HepG2 (cell line): ENCODE data around the gene ANKRD2. TPM values are rescaled to one million over a fixed set of nuclear protein-coding genes. Genes with fewer than 3 reads are reported as not detected.
A peak's percentile ranks its signal among the peaks of the same experiment; 100 is the strongest.

Experiments
- ETV5 ChIP-seq: IDR thresholded peaks from 2 replicates; pipeline ENCODE4 v1.6.1; 2018; ENCODE audit warnings: missing biosample characterization, missing genetic modification reagents, inconsistent platforms, borderline replicate concordance
- FOXK1 ChIP-seq: sonication (generic); formaldehyde crosslinking; IDR thresholded peaks from 2 replicates; pipeline ENCODE4 v1.4.0; 2020; ENCODE audit warnings: low read depth, missing genetic modification reagents, borderline replicate concordance
- JUND ChIP-seq: sonication (generic); formaldehyde crosslinking; IDR thresholded peaks from 2 replicates; pipeline ENCODE4 v1.8.0; 2022; ENCODE audit warnings: mild to moderate bottlenecking, missing genetic modification reagents
- MTERF4 ChIP-seq: sonication (generic); formaldehyde crosslinking; IDR thresholded peaks from 2 replicates; pipeline ENCODE4 v1.8.0; 2023; ENCODE audit warnings: mild to moderate bottlenecking, missing genetic modification reagents
- NR2F2 ChIP-seq: IDR thresholded peaks from 2 replicates; pipeline ENCODE4 v1.6.1; 2012; ENCODE audit warnings: low read depth, inconsistent platforms, borderline replicate concordance
- POLR2A ChIP-seq, 2 experiments: IDR thresholded peaks; 2 replicates each; pipeline ENCODE4 v1.6.1; 2011; ENCODE audit warnings: low read depth in 2 of 2, low read length in 2 of 2, mild to moderate bottlenecking in 1 of 2, moderate library complexity in 1 of 2; ENCODE audit not compliant: insufficient read depth in 1 of 2
- ZBTB1 ChIP-seq: sonication (generic); formaldehyde crosslinking; IDR thresholded peaks from 2 replicates; pipeline ENCODE4 v1.4.0; 2020; ENCODE audit warnings: missing genetic modification reagents, borderline replicate concordance
- ZHX1 ChIP-seq: sonication (generic); formaldehyde crosslinking; IDR thresholded peaks from 2 replicates; pipeline ENCODE4 v1.8.1; 2022; ENCODE audit warnings: low read depth, mild to moderate bottlenecking, missing genetic modification reagents
- ZNF20 ChIP-seq: sonication (generic); formaldehyde crosslinking; IDR thresholded peaks from 2 replicates; pipeline ENCODE4 v1.4.0; 2020; ENCODE audit warnings: mild to moderate bottlenecking, moderate library complexity, missing genetic modification reagents
- ZNF230 ChIP-seq: sonication (generic); formaldehyde crosslinking; IDR thresholded peaks from 2 replicates; pipeline ENCODE4 v1.4.0; 2020; ENCODE audit warnings: mild to moderate bottlenecking, missing genetic modification reagents
- ZNF549 ChIP-seq: sonication (generic); formaldehyde crosslinking; IDR thresholded peaks from 2 replicates; pipeline ENCODE4 v1.5.0; 2020; ENCODE audit warnings: missing genetic modification reagents
- ZNF589 ChIP-seq: sonication (generic); formaldehyde crosslinking; conservative IDR thresholded peaks from 2 replicates; pipeline ENCODE4 v1.8.0; 2022; ENCODE audit warnings: mild to moderate bottlenecking, moderate library complexity, missing genetic modification reagents
- ZNF597 ChIP-seq: sonication (generic); formaldehyde crosslinking; IDR thresholded peaks from 2 replicates; pipeline ENCODE4 v1.5.0; 2020; ENCODE audit warnings: missing genetic modification reagents
- ZNF784 ChIP-seq: sonication (generic); formaldehyde crosslinking; IDR thresholded peaks from 2 replicates; pipeline ENCODE4 v1.5.1; 2020; ENCODE audit warnings: missing genetic modification reagents, mild to moderate bottlenecking, borderline replicate concordance
- ZUFSP ChIP-seq: sonication (generic); formaldehyde crosslinking; IDR thresholded peaks from 2 replicates; pipeline ENCODE4 v1.9.0; 2021; ENCODE audit warnings: missing genetic modification reagents, mild to moderate bottlenecking, borderline replicate concordance
- polyA plus RNA-seq, 8 experiments: library from polyadenylated mRNA; depleted of rRNA in 3 of 8; stranded (reverse) in 7 of 8; unstranded in 1 of 8; fragments of >200 nt; fragmentation: Illumina TruSeq in 4 of 8; extraction: Trizol in 4 of 8; gene quantifications; 2 replicates each; pipeline versions ENCODE4 v1.2.1 to v1.2.3, GENCODE V29; 2011 to 2016; ENCODE audit warnings: low read depth in 4 of 8, missing spikeins in 1 of 8, mixed read lengths in 1 of 8; ENCODE audit not compliant: insufficient read depth in 1 of 8
- total RNA-seq, 5 experiments: library from RNA; depleted of rRNA; stranded (reverse); fragments of >200 nt; fragmentation: Illumina TruSeq; extraction: Trizol; gene quantifications; 2 replicates each; pipeline ENCODE4 v1.2.3, GENCODE V29; 2016; ENCODE audit warnings: low read depth in 1 of 5

ANKRD2 gene
- total and polyA plus RNA-seq, 2 of the 13 experiments (the other 11 are each of a cell fraction or from before 2014, with no cell fraction given): not detected

- TF ChIP-seq MTERF4 (CRISPR knock-in tag) (no peak), ZNF784 (CRISPR knock-in tag) (peak; percentile 68), ETV5 (no peak), FOXK1 (CRISPR knock-in tag) (no peak), ZNF597 (CRISPR knock-in tag) (no peak), POLR2A (IDR thresholded peaks at IDR 0.05; ENCODE audit: insufficient read depth in 1 of 2, low read depth in 2 of 2, low read length in 2 of 2) (peak; percentile 17 to 46; a peak in 1 of 4 replicates), ZNF549 (CRISPR knock-in tag) (no peak), ZHX1 (peak; percentile 99), NR2F2 (no peak), JUND (CRISPR knock-in tag) (0 out of 2 replicates have a peak, but pooled peaks have one; percentile 11), ZNF589 (no peak), ZNF20 (CRISPR knock-in tag) (no peak), ZNF230 (CRISPR knock-in tag) (no peak; the same call in 1 of the 2 replicates), ZUFSP (CRISPR knock-in tag) (no peak), ZBTB1 (CRISPR knock-in tag) (no peak)
These were observed 60.6 kb downstream of the ANKRD2 start, which contains the start of gene MORN4 (continued) for GRCh38 chr10:97632949-97633884.
